Measurements from ENCODE around the gene COA5.
"Not testable (repeated sequence)": the region's sequence is repeated elsewhere in the genome, so short reads cannot be mapped to it uniquely, and the experiment has no call there.

The COA5 gene

DNA sequence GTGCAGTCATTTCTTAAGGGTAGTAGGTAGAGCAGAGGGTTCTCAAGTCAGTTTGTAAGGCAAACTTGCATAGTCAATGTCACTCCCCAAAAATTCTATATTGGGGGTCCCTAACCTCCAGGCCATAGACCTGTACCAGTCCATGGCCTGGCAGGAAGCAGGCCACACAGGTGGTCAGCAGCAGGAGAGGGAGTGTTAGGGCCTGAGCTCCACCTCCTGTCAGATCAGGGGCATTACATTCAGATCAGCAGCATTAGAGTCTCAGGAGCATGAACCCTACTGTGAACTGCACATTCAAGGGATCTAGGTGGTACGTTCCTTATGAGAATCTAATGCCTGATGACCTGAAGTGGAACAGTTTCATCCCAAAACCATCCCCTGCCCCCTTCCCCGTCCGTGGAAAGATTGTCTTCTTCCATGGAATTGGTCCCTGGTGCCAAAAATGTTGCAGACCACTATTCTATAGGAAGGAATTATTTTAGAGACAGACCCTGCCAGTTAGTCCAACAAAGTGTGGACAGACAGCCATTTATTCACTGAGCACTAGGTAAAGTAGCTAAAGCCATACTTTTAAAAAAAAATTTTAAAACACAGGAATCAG, 6.7 kb downstream of the COA5 start:
- TF ChIP-seq CTCF (IDR thresholded peaks at IDR 0.05; ENCODE audit: extremely low read depth, insufficient read depth, missing control alignments), result peak; percentile 78
- in situ Hi-C loops (cut with MboI; ENCODE audit: low pct_unique_long_range_greater_than_20kb, low sequenced_read_pairs, unreplicated experiment), result no loop called here
- peak; percentile 43 for DNase-seq (ENCODE audit: low spot score)

DNA sequence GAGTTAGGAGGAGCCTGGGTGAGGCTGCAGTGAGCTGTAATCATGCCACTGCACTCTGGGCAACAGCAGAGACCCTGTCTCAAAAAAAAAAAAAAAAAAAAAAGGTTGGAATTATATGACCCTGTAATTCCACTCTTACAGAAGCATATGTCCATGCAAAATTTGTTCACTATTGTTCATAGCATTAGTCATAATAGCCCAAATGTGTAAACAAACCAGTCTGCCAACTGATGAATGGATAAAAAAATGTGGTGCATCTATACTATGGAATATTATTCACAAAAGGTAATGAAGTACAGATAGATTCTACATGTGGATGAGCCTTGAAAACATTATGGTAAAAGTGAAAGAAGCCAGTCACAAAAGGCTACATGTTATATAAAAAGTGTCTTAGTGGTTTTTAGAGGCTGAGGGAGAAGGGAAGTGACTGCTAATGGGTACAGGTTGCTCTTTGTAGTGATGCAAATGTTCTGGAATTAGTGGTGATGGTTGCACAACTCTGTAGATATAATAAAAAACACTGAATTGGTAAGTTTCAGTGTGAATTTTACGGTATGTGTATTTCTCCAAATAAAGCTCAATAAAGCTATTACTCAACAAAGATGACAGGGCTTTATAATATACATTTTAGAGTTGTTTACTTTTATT, 9.4 kb downstream of the COA5 start:
- DNase-seq (ENCODE audit: low spot score), result no peak
- no peak for TF ChIP-seq CTCF (IDR thresholded peaks at IDR 0.05; ENCODE audit: extremely low read depth, insufficient read depth, missing control alignments)
- in situ Hi-C loops (cut with MboI; ENCODE audit: low pct_unique_long_range_greater_than_20kb, low sequenced_read_pairs, unreplicated experiment), result no loop called here

DNA sequence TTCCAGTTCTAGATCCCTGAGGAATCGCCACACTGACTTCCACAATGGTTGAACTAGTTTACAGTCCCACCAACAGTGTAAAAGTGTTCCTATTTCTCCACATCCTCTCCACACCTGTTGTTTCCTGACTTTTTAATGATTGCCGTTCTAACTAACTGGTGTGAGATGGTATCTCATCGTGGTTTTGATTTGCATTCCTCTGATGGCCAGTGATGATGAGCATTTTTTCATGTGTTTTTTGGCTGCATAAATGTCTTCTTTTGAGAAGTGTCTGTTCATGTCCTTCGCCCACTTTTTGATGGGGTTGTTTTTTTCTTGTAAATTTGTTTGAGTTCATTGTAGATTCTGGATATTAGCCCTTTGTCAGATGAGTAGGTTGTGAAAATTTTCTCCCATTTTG, 13.6 kb downstream of the COA5 start:
- in situ Hi-C loops (cut with MboI; ENCODE audit: low pct_unique_long_range_greater_than_20kb, low sequenced_read_pairs, unreplicated experiment); DNase-seq (ENCODE audit: low spot score): not testable (repeated sequence)

GRCh38 chr2:98592565-98592964, 15.7 kb downstream of the COA5 start:
- TF ChIP-seq CTCF (IDR thresholded peaks at IDR 0.05; ENCODE audit: extremely low read depth, insufficient read depth, missing control alignments), result no peak
- in situ Hi-C loops (cut with MboI; ENCODE audit: low pct_unique_long_range_greater_than_20kb, low sequenced_read_pairs, unreplicated experiment), result no loop called here
- no peak for DNase-seq (ENCODE audit: low spot score)

DNA sequence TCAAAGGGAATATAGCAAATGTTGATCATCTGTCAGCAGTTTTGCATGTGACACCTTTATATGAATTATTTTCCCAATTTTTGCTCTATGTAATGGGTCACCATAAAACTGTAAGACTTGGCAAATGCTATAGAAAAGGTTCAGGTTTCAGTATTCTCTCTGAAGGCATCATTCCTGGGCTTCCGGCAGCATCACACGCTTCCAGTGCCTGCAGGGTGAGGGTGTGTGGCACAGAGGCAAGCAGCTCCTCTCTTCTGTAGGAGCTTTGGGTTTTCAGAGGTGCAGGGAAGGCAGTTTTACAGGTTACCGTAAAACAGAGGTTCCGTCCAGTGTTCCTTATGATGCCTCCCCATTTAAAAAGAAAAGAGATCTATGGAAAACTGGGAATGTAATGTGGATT, 18.8 kb downstream of the COA5 start:
- TF ChIP-seq CTCF (IDR thresholded peaks at IDR 0.05; ENCODE audit: extremely low read depth, insufficient read depth, missing control alignments), result no peak
- in situ Hi-C loops (cut with MboI; ENCODE audit: low pct_unique_long_range_greater_than_20kb, low sequenced_read_pairs, unreplicated experiment), result no loop called here
- no peak for DNase-seq (ENCODE audit: low spot score)

- no peak for TF ChIP-seq CTCF (IDR thresholded peaks at IDR 0.05; ENCODE audit: extremely low read depth, insufficient read depth, missing control alignments)
- no peak for DNase-seq (ENCODE audit: low spot score)
- in situ Hi-C loops (cut with MboI; ENCODE audit: low pct_unique_long_range_greater_than_20kb, low sequenced_read_pairs, unreplicated experiment), result no loop called here
Observed at GRCh38 chr2:98588880-98589431, 19.4 kb downstream of the COA5 start.

DNA sequence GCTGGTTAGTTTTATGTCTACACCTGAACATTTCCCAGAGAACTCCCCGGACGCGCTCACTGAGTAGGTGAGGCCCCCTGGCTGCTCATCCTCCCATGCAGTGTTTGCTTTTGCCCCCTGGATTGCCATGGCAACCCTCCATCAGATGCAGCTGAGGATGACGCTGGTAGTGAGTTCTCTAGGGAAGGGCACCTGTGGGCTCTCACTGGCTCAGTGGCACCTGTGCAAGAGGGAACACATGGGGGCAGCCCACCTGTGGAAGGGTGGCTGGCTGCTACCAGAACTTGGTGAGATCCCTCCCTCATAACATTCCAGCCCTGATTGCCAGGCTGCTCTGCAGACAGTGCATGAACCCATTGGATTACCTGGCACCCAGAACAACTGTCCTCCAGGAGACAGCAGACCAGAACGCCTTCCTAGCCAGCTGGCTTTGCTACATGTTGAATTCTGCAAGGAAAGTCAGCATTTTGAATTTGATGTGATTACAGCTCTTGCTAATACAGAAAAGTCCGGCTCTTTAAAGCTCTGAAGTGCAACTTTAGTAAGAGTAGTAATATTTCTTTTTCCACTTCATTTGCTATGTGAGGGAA, 21.7 kb downstream of the COA5 start:
- DNase-seq (ENCODE audit: low spot score), result no peak
- in situ Hi-C loops (cut with MboI; ENCODE audit: low pct_unique_long_range_greater_than_20kb, low sequenced_read_pairs, unreplicated experiment), result no loop called here
- no peak for TF ChIP-seq CTCF (IDR thresholded peaks at IDR 0.05; ENCODE audit: extremely low read depth, insufficient read depth, missing control alignments)

Measured in GM13977 (cell line).